Tibial artery (tissue), 4 donors: ENCODE measurements around the gene SLC1A7.

Source experiments
- DNase-seq, 2 donors: peaks; one replicate each; pipeline ENCODE4 v3.0.0-alpha.2; 2019
- H3K27ac ChIP-seq, 2 donors: fragments of 200-600 bp; sonication (generic) in 1 of 2; 1 replicate in 1 of 2; 2 replicates in 1 of 2; pipeline ENCODE4 v1.5.1; 2018 to 2019; ENCODE audit warnings: mild to moderate bottlenecking in 1 of 2
- H3K27me3 ChIP-seq, 2 donors: fragments of 200-600 bp; sonication (generic) in 1 of 2; one replicate each; pipeline versions ENCODE4 v1.5.1 to v1.6.0; 2016 to 2019
- H3K36me3 ChIP-seq, 3 donors: fragments of 200-600 bp; sonication (generic) in 2 of 3; one replicate each; pipeline ENCODE4 v1.5.1; 2016 to 2019; ENCODE audit warnings: mild to moderate bottlenecking in 2 of 3
- H3K4me1 ChIP-seq, 4 donors: fragments of 200-600 bp; sonication (generic) in 2 of 4; 1 replicate in 3 of 4; 2 replicates in 1 of 4; pipeline ENCODE4 v1.5.1; 2016 to 2019
- H3K4me3 ChIP-seq, 2 donors: fragments of 200-600 bp; sonication (generic) in 1 of 2; 1 replicate in 1 of 2; 2 replicates in 1 of 2; pipeline ENCODE4 v1.5.1; 2018 to 2019; ENCODE audit warnings: mild to moderate bottlenecking in 2 of 2
- H3K9me3 ChIP-seq, 3 donors: fragments of 200-600 bp; sonication (generic) in 1 of 3; one replicate each; pipeline ENCODE4 v1.5.1; 2016 to 2019
- intact Hi-C: fragments of 100-400 bp; cut with DNase I; formaldehyde crosslinking; loops from one replicate; pipeline ENCODE4 v1.15.0; 2023; ENCODE audit warnings: low total_unique reads
- TF ChIP-seq, protein P1 (sequence below), 2 experiments: fragments of 200-600 bp in 1 of 2; fragments of 450-650 bp in 1 of 2; IDR thresholded peaks; one replicate each; pipeline ENCODE4 v1.5.1; 2017 to 2019; ENCODE audit warnings: antibody characterized with exemption in 2 of 2, mild to moderate bottlenecking in 1 of 2, moderate library complexity in 1 of 2

The SLC1A7 gene

GRCh38 chr1:53068314-53069099, 73.9 kb downstream of the SLC1A7 start:
- intact Hi-C loops, result no loop called here
- TF ChIP-seq, protein P1, sequence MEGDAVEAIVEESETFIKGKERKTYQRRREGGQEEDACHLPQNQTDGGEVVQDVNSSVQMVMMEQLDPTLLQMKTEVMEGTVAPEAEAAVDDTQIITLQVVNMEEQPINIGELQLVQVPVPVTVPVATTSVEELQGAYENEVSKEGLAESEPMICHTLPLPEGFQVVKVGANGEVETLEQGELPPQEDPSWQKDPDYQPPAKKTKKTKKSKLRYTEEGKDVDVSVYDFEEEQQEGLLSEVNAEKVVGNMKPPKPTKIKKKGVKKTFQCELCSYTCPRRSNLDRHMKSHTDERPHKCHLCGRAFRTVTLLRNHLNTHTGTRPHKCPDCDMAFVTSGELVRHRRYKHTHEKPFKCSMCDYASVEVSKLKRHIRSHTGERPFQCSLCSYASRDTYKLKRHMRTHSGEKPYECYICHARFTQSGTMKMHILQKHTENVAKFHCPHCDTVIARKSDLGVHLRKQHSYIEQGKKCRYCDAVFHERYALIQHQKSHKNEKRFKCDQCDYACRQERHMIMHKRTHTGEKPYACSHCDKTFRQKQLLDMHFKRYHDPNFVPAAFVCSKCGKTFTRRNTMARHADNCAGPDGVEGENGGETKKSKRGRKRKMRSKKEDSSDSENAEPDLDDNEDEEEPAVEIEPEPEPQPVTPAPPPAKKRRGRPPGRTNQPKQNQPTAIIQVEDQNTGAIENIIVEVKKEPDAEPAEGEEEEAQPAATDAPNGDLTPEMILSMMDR (IDR thresholded peaks at IDR 0.05), result no peak
- peak in 1 of 2 donors; percentile 11 for DNase-seq
- Histone ChIP-seq H3K9me3 (no peaks in the 10 kb centered on the region), H3K4me3 (no peak overlapping the region), H3K36me3 (peaks cover 0 to 18% (median 4%) of the 10 kb centered on the region in 3 donors), H3K4me1 (no peaks in the 10 kb centered on the region), H3K27ac (no peak overlapping the region), H3K27me3 (no peaks in the 10 kb centered on the region)

DNA sequence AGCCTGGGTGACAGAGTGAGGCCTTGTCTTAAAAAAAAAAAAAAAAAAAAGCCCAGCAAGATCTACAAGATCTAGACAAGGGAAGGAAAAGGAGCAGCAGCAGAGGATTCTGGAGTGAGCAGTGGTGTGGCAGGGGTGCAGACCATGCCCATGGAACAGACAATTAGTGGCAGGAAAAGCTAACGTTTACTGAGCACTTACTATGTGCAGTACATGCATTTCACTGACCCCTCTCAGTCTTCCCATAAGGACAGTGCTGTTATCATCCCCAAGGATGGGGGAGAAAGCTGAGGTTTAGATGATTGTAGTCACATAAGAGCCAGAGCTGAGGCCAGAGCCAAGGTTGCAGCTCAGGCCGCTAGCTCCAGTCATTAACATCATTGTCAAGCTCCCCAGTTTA, 74.6 kb downstream of the SLC1A7 start:
- peaks cover 0 to 5% (median 4%) of the 10 kb centered on the region in 4 donors for H3K4me1 ChIP-seq
- peaks cover 0 to 18% (median 4%) of the 10 kb centered on the region in 3 donors for H3K36me3 ChIP-seq
- TF ChIP-seq, protein P1 (IDR thresholded peaks at IDR 0.05), result no peak
- no peak overlapping the region for H3K27ac ChIP-seq
- H3K4me3 ChIP-seq, result no peak overlapping the region
- H3K27me3 ChIP-seq, result peaks cover 0 to 2% of the 10 kb centered on the region in 2 donors
- intact Hi-C loops, result no loop called here
- no peaks in the 10 kb centered on the region for H3K9me3 ChIP-seq
- no peak for DNase-seq

DNA sequence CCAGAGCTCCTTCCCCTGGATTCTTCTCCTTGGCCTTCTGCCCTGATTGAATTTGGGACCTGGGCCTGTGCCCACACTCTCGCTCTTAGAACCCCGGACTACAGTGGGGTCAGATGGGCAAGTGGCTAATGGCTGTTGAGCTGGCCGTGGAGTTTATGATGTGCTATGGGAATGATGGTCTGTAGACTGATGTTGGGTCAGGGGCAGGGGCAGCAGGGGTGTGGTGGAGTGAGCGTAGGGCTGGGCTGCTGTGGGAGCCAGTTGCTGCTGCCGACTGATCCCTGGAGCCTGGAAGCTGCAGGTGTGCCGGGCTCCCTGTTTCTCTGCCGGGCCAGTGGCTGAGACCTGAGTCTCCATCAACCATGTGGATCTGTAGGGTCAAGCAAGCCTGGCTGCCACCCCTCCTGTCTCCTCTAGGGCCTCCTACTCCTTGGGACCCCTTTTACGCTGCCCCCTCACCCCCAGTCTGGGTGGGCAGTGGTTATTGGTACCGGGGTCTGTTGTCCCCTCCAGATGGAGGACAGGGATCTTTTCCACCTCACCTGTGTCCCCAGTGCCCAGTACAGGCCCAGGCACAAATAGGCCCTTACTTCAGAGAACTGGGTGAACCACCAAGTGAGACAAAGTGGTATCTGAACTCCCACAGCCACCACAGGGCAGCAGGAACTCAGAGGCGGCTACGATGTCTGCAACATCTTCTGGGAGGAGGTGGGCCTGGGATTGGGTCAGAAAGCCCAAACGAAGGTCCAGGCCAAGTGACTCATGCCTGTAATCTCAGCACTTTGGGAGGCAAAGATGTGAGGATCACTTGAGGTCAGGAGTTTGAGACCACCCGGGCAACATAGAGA, 75.3 kb downstream of the SLC1A7 start:
- TF ChIP-seq, protein P1 (IDR thresholded peaks at IDR 0.05), result no peak
- no peaks in the 10 kb centered on the region for H3K9me3 ChIP-seq
- H3K27me3 ChIP-seq, result peaks cover 0 to 7% of the 10 kb centered on the region in 2 donors
- DNase-seq, result peak in 1 of 2 donors; percentile 26
- peaks cover 0 to 13% (median 11%) of the 10 kb centered on the region in 4 donors for H3K4me1 ChIP-seq
- H3K36me3 ChIP-seq, result peaks cover 0 to 18% (median 4%) of the 10 kb centered on the region in 3 donors
- no peak overlapping the region for H3K27ac ChIP-seq
- no peak overlapping the region for H3K4me3 ChIP-seq
- intact Hi-C loops, result no loop called here

- peak in 1 of 2 donors; percentile 17 for DNase-seq
- H3K4me3 ChIP-seq, result no peak overlapping the region
- H3K27ac ChIP-seq, result no peak overlapping the region
- H3K27me3 ChIP-seq, result peaks cover 0 to 8% of the 10 kb centered on the region in 2 donors
- intact Hi-C loops, result no loop called here
- peaks cover 0 to 19% (median 15%) of the 10 kb centered on the region in 4 donors for H3K4me1 ChIP-seq
- peaks cover 0 to 17% (median 4%) of the 10 kb centered on the region in 3 donors for H3K36me3 ChIP-seq
- H3K9me3 ChIP-seq, result no peaks in the 10 kb centered on the region
- TF ChIP-seq, protein P1 (IDR thresholded peaks at IDR 0.05), result no peak
These were observed 76.0 kb downstream of the SLC1A7 start for GRCh38 chr1:53066488-53066887.

DNA sequence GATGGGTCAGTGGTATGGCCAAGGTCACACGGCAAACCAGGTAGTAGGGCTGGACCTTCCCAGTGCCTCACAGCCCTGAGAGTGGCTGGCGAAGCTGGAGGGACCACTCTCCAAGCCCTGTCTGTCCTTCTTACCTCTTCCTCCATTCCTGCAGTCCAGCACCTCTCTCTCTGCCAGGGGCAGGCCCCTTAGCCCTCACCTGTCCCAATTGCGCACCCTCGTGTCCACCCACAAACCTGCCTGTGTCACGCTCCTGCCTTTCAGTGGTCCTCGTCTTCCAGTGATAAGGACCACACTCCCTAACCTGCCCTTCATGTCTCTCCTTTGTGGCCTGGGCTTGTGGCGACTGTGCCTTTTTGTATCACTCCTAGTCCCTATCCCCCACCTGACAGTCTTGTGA, 77.0 kb downstream of the SLC1A7 start:
- no peak overlapping the region for H3K4me3 ChIP-seq
- peaks cover 0 to 6% (median 4%) of the 10 kb centered on the region in 3 donors for H3K36me3 ChIP-seq
- H3K27me3 ChIP-seq, result peaks cover 0 to 8% of the 10 kb centered on the region in 2 donors
- peaks cover 0 to 23% (median 21%) of the 10 kb centered on the region in 4 donors for H3K4me1 ChIP-seq
- peak in 1 of 2 donors; percentile 16 for DNase-seq
- TF ChIP-seq, protein P1 (IDR thresholded peaks at IDR 0.05), result no peak
- no peak overlapping the region for H3K27ac ChIP-seq
- intact Hi-C loops, result no loop called here
- no peaks in the 10 kb centered on the region for H3K9me3 ChIP-seq
